A549 treated with GW870086 at 1 μM for 4 hours (cell line): ENCODE results near the gene ABCB10. TPM values are rescaled to one million over a fixed set of nuclear protein-coding genes. Genes with fewer than 3 reads are reported as not detected.

ENCODE experiments used
- total RNA-seq: library from RNA; stranded (reverse); fragments of 200-300 nt; extraction: Qiagen RNA extraction; gene quantifications from 5 replicates; pipeline ENCODE4 v1.2.3, GENCODE V29; 2022; ENCODE audit warnings: low read depth

The ABCB10 gene
- 13.2 to 21.7 TPM (median 17.9 TPM) in 5 replicates for total RNA-seq

GRCh38 chr1:229558460-229559335 is at the start of gene ABCB10:
ABCB10 (minus strand) TSS chr1:229558707; CDS start chr1:229558652, 55 bp downstream.

GRCh38 chr1:229507951-229508822 is 50.3 kb downstream of the ABCB10 start, which contains the start of gene NUP133:
NUP133 (minus strand) TSS chr1:229508341; CDS start chr1:229508249, 92 bp downstream.

Other genes with a start within 250 kb of the ABCB10 start
- gene CCSAP, start 215.7 kb downstream of the ABCB10 start, total RNA-seq = 4.5 to 6.9 TPM (median 5.8 TPM) in 5 replicates
- gene ACTA1, start 124.6 kb downstream of the ABCB10 start, total RNA-seq = 0.15 to 0.26 TPM in 2 of 5 replicates, not detected in the others
- gene NUP133, start 50.4 kb downstream of the ABCB10 start, total RNA-seq = 15.9 to 24.7 TPM (median 20.8 TPM) in 5 replicates
- 20.1 to 25.1 TPM (median 21.7 TPM) in 5 replicates for gene TAF5L, start 67.4 kb upstream of the ABCB10 start, total RNA-seq
- gene URB2, start 67.5 kb upstream of the ABCB10 start, total RNA-seq = 12.6 to 15.2 TPM (median 14.8 TPM) in 5 replicates